ENCODE data around the gene DDO. TPM values are rescaled to one million over a fixed set of nuclear protein-coding genes. Genes with fewer than 3 reads are reported as not detected.

DDO gene
- total RNA-seq, 1 experiment from 2014 or later = 0.14 TPM

GRCh38 chr6:110366975-110367374 lies 48.4 kb downstream of the DDO start:
- DNase-seq = no peak
- no peak overlapping the region for H3K27ac ChIP-seq
- H3K9me3 ChIP-seq (replicated peaks) = no peaks in the 10 kb centered on the region
- H3K27me3 ChIP-seq = no peaks in the 10 kb centered on the region
- H3K4me1 ChIP-seq = no peaks in the 10 kb centered on the region
- H3K36me3 ChIP-seq = no peaks in the 10 kb centered on the region
- H3K4me3 ChIP-seq = no peak overlapping the region

DNA sequence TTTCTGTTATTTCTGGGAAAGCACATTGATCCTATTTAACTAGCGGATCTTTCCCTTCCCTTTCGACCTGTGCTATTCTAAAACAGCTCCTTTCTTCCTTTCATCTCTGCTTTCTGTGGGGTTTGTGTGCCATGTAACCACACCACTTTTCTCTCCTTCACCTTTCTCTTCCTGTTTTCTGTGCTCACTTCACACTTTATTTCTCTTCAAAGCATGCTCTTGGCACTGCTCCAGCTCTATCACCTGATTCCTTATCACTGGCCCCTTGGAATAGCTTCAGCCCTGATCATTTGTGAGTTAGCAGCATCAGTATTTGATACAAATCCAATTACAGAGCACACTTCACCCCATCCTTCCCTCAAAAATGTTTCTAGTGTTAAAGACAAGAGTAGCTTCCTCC lies 49.1 kb downstream of the DDO start:
- no peaks in the 10 kb centered on the region for H3K36me3 ChIP-seq
- H3K27ac ChIP-seq = no peak overlapping the region
- no peaks in the 10 kb centered on the region for H3K27me3 ChIP-seq
- H3K4me3 ChIP-seq = no peak overlapping the region
- no peak for DNase-seq
- no peaks in the 10 kb centered on the region for H3K4me1 ChIP-seq
- no peaks in the 10 kb centered on the region for H3K9me3 ChIP-seq (replicated peaks)

- Histone ChIP-seq H3K4me1 (no peaks in the 10 kb centered on the region), H3K4me3 (no peak overlapping the region), H3K27ac (no peak overlapping the region), H3K9me3 (replicated peaks) (no peaks in the 10 kb centered on the region), H3K36me3 (no peaks in the 10 kb centered on the region), H3K27me3 (no peaks in the 10 kb centered on the region)
- DNase-seq = no peak
These were observed 50.8 kb downstream of the DDO start for GRCh38 chr6:110364364-110365105.

DNA sequence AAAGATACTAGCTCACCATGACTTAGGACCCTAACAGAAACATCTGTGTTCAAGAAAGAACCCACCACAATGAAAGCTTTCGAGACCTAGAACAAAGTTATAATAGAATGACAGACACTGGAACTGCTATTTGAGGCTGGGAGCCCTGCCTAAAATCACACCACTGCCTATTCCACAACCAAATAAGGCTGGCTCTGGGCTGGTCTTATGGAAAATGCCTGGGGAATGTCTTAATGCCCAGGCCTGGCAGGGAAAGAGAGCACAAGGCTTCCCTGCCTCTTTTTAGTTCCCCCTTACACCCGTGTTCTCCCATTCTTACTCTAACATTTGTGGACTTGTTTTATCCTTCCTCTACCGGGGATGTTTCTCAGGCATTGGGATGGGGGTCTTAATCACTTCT lies 51.6 kb downstream of the DDO start:
- H3K9me3 ChIP-seq (replicated peaks) = no peaks in the 10 kb centered on the region
- no peak overlapping the region for H3K4me3 ChIP-seq
- no peak overlapping the region for H3K27ac ChIP-seq
- no peak for DNase-seq
- no peaks in the 10 kb centered on the region for H3K27me3 ChIP-seq
- H3K36me3 ChIP-seq = no peaks in the 10 kb centered on the region
- H3K4me1 ChIP-seq = no peaks in the 10 kb centered on the region

- Histone ChIP-seq H3K4me3 (no peak overlapping the region), H3K27ac (no peak overlapping the region), H3K27me3 (no peaks in the 10 kb centered on the region), H3K9me3 (replicated peaks) (no peaks in the 10 kb centered on the region), H3K36me3 (no peaks in the 10 kb centered on the region), H3K4me1 (no peaks in the 10 kb centered on the region)
- no peak for DNase-seq
These were observed 54.7 kb downstream of the DDO start for GRCh38 chr6:110360676-110361075.

DNA sequence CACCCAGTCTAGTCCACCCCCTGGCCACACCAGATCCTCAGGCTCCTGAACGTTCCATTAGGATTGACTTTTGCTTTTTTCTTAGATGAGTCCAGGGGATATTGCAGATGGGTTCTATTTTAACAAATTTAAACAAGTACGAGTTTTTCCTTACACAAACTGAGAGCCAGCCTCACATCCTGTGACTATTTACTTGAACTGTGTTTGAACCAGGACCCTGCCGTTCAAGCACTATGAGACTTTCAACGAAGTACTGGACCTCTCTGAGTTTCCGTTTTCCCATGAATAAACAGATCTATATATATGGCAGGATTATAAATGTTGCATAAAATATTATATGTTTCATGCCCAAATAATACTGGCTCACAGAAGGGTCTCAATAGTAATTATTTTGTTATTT lies 55.8 kb downstream of the DDO start:
- Histone ChIP-seq H3K9me3 (replicated peaks) (no peaks in the 10 kb centered on the region), H3K27ac (no peak overlapping the region), H3K4me3 (no peak overlapping the region), H3K4me1 (no peaks in the 10 kb centered on the region), H3K36me3 (no peaks in the 10 kb centered on the region), H3K27me3 (no peaks in the 10 kb centered on the region)
- no peak for DNase-seq

GRCh38 chr6:110358553-110359160 lies 56.7 kb downstream of the DDO start:
- no peaks in the 10 kb centered on the region for H3K9me3 ChIP-seq (replicated peaks)
- H3K4me1 ChIP-seq = no peaks in the 10 kb centered on the region
- no peaks in the 10 kb centered on the region for H3K27me3 ChIP-seq
- no peak for DNase-seq
- no peak overlapping the region for H3K27ac ChIP-seq
- no peaks in the 10 kb centered on the region for H3K36me3 ChIP-seq
- no peak overlapping the region for H3K4me3 ChIP-seq

DNA sequence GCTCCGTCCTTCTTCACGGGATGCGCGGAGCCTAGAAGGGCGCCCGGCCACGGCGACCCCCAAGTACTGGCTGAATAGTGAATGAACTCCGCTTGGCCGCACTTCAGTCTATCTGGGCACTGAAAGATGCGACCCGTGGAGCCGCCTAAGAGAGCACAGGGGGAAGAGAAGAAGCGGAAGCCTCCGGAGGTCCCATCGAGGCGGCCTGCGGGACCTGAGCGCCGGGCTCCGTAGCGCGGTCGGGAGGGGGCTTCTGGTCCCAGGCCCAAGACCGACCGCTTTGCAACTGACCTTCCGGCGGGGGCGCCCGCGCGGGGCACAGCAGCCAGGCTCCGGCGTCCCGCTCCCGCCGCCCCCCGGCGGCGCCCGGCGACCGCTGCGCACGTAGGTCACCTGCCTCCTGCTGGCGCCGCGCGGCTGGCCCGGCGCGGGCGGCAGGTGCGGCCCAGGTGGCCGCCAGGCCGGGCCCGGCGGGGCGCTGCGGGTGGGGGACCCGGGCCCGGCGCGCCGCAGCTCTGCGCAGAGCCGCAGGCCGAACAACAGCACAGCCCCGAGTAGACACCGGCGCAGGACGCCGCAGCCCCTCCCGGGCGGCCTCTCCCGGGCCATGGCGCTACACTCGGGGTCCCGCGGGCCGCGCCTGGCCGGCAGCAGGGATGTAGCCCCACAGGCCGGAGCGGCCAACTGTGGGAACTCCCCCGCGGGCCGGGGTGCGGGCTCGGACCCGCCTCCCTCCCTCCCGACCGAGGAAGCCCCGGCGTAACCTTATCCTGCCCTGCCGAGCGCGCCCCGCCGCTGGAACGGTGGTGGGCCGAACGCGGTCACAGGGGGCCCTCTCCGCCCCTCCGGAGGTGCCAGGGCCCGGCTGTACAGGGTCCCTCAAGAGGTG lies 57.5 kb downstream of the DDO start, which contains the start of gene METTL24:
Gene METTL24, minus strand, starts transcription at position 686 of the 889 bp plus-strand sequence. Its CDS starts 77 bp downstream, at position 609.
- Histone ChIP-seq H3K27ac (no peak within 1 kb of the TSS), H3K4me1 (no peaks in the 10 kb centered on the region), H3K4me3 (no peak within 1 kb of the TSS), H3K9me3 (replicated peaks) (no peaks in the 10 kb centered on the region), H3K36me3 (no peaks in the 10 kb centered on the region), H3K27me3 (no peaks in the 10 kb centered on the region)
- no peak for DNase-seq

GRCh38 chr6:110357298-110357663 lies 58.1 kb downstream of the DDO start:
- H3K27ac ChIP-seq = no peak overlapping the region
- H3K9me3 ChIP-seq (replicated peaks) = no peaks in the 10 kb centered on the region
- H3K27me3 ChIP-seq = no peaks in the 10 kb centered on the region
- no peak overlapping the region for H3K4me3 ChIP-seq
- no peaks in the 10 kb centered on the region for H3K36me3 ChIP-seq
- DNase-seq = no peak
- no peaks in the 10 kb centered on the region for H3K4me1 ChIP-seq

GRCh38 chr6:110356778-110357177 lies 58.6 kb downstream of the DDO start:
- no peaks in the 10 kb centered on the region for H3K27me3 ChIP-seq

GRCh38 chr6:110355727-110356126 lies 59.6 kb downstream of the DDO start:
- Histone ChIP-seq H3K27me3 (no peaks in the 10 kb centered on the region), H3K36me3 (no peaks in the 10 kb centered on the region), H3K4me1 (no peaks in the 10 kb centered on the region), H3K4me3 (no peak overlapping the region), H3K27ac (no peak overlapping the region), H3K9me3 (replicated peaks) (no peaks in the 10 kb centered on the region)
- no peak for DNase-seq

More at GRCh38 chr6:110356778-110357177, 58.6 kb downstream of the DDO start:
- no peak for DNase-seq
- no peak overlapping the region for H3K27ac ChIP-seq
- no peaks in the 10 kb centered on the region for H3K9me3 ChIP-seq (replicated peaks)
- no peaks in the 10 kb centered on the region for H3K36me3 ChIP-seq
- H3K4me3 ChIP-seq = no peak overlapping the region
- H3K4me1 ChIP-seq = no peaks in the 10 kb centered on the region

DNA sequence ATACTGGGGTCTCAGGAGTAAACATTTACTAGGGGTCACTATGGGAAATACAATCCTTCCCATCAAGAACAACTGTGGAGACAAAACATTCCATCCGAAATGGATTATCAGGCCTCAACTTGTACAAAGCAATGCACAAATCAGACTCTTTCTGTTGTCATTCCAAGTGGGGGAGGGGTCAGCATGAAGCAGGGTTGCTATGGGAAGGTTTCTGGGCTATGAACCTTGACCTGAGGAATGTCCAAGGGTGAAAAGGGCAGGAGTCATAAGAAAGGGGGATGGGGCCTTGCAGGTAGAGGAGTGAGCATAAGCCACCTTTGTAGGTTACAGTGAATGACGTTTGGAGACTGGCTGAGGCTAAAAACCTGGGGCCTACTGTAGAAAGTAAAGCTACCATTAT lies 60.4 kb downstream of the DDO start:
- DNase-seq = no peak
- Histone ChIP-seq H3K4me3 (no peak overlapping the region), H3K9me3 (replicated peaks) (no peaks in the 10 kb centered on the region), H3K27ac (no peak overlapping the region), H3K36me3 (no peaks in the 10 kb centered on the region), H3K4me1 (no peaks in the 10 kb centered on the region), H3K27me3 (no peaks in the 10 kb centered on the region)

DNA sequence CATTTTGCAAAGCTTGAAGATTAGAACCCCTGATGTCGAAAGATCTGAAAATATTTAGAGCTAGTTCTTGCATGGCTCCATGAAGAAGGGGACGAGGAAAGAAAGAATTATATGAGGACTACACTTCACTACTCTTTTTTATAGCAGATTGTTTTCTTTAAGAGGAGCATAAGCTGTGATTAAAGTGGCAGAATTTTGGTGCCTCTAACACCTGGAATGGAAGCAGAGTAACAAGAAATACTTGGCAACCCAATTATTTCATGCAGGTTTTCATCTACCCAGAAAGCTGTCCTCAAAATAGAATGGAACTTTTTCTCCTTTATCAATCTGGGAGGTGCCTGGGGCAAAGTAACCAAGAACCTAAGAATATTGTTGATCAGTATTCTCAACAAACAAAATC lies 61.2 kb downstream of the DDO start:
- Histone ChIP-seq H3K4me3 (no peak overlapping the region), H3K27me3 (no peaks in the 10 kb centered on the region), H3K36me3 (no peaks in the 10 kb centered on the region), H3K27ac (no peak overlapping the region), H3K4me1 (no peaks in the 10 kb centered on the region), H3K9me3 (replicated peaks) (no peaks in the 10 kb centered on the region)
- DNase-seq = no peak

DNA sequence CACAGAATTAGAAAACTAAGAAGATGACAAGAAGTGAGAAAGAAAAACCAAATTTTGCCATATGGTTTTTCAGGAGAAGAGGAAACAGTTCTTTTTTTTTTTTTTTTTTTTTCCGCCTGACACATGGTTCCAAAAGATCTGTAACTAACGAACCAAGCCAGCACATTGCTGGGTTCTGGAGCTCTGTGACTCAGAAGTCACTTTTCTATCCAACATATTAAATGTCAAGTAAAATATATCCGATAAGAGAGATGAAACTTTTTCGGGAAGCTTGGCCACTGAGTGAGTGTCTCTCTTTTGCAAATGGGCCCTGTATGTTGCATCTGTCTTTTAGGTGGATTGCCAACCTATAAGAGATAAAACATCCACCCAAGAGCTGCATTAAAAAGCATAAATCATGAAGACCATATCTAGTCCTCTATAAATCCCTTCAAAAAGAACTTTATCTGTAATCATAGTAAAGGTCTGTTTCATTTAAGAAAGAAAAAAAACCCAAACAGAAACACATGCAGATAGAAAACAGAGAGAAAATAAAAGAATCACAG lies 61.8 kb downstream of the DDO start:
- no peak overlapping the region for H3K4me3 ChIP-seq
- no peaks in the 10 kb centered on the region for H3K4me1 ChIP-seq
- H3K27me3 ChIP-seq = no peaks in the 10 kb centered on the region
- H3K36me3 ChIP-seq = no peaks in the 10 kb centered on the region
- no peak for DNase-seq
- H3K27ac ChIP-seq = no peak overlapping the region
- H3K9me3 ChIP-seq (replicated peaks) = no peaks in the 10 kb centered on the region

All from SJCRH30 (cell line).